ENCODE data around the gene KRT14.
"Not testable (repeated sequence)": the region's sequence is repeated elsewhere in the genome, so short reads cannot be mapped to it uniquely, and the experiment has no call there.

The KRT14 gene

GRCh38 chr17:41586863-41587495 lies at the start of gene KRT14:
Gene KRT14, minus strand, starts transcription at chr17:41586895. Its CDS starts 61 bp downstream, at chr17:41586834.
- DNase-seq (ENCODE audit: low spot score), result no peak

- peak; percentile 33 for DNase-seq (ENCODE audit: low spot score)
These were observed 48.7 kb upstream of the KRT14 start for GRCh38 chr17:41635121-41636097.

GRCh38 chr17:41634639-41635038 lies 47.9 kb upstream of the KRT14 start:
- DNase-seq (ENCODE audit: low spot score), result no peak

- no peak for DNase-seq (ENCODE audit: low spot score)
These were observed 47.0 kb upstream of the KRT14 start for GRCh38 chr17:41633556-41634199.

GRCh38 chr17:41632482-41633105 lies 45.9 kb upstream of the KRT14 start:
- DNase-seq (ENCODE audit: low spot score), result no peak

- no peak for DNase-seq (ENCODE audit: low spot score)
These were observed 45.2 kb upstream of the KRT14 start for GRCh38 chr17:41631898-41632285.

- no peak for DNase-seq (ENCODE audit: low spot score)
These were observed 44.6 kb upstream of the KRT14 start for GRCh38 chr17:41631025-41631897.

GRCh38 chr17:41629826-41630670 lies 43.4 kb upstream of the KRT14 start:
- DNase-seq (ENCODE audit: low spot score), result no peak

- DNase-seq (ENCODE audit: low spot score), result no peak
These were observed 42.6 kb upstream of the KRT14 start for GRCh38 chr17:41629316-41629715.

- DNase-seq (ENCODE audit: low spot score), result not testable (repeated sequence)
These were observed 42.0 kb upstream of the KRT14 start for GRCh38 chr17:41628621-41629255.

GRCh38 chr17:41628073-41628370 lies 41.3 kb upstream of the KRT14 start:
- not testable (repeated sequence) for DNase-seq (ENCODE audit: low spot score)

- DNase-seq (ENCODE audit: low spot score), result no peak
These were observed 40.8 kb upstream of the KRT14 start for GRCh38 chr17:41627316-41628072.

GRCh38 chr17:41626914-41627295 lies 40.2 kb upstream of the KRT14 start:
- DNase-seq (ENCODE audit: low spot score), result not testable (repeated sequence)

GRCh38 chr17:41626028-41626913 lies 39.6 kb upstream of the KRT14 start:
- not testable (repeated sequence) for DNase-seq (ENCODE audit: low spot score)

GRCh38 chr17:41625602-41626001 lies 38.9 kb upstream of the KRT14 start:
- no peak for DNase-seq (ENCODE audit: low spot score)

GRCh38 chr17:41624208-41625101 lies 37.8 kb upstream of the KRT14 start, which contains the start of gene KRT17:
Gene KRT17, minus strand, starts transcription at chr17:41624575. Its CDS starts 66 bp downstream, at chr17:41624509.
- DNase-seq (ENCODE audit: low spot score), result no peak
